ENCODE data around the gene AKNA.

AKNA gene

GRCh38 chr9:114387680-114388356, at the start of gene AKNA:
Gene AKNA, minus strand, starts transcription at chr9:114387982. Its CDS starts 6,649 bp downstream, at chr9:114381333.
- DNase-seq: peak; percentile 84
- ATAC-seq: peak; percentile 5

DNA sequence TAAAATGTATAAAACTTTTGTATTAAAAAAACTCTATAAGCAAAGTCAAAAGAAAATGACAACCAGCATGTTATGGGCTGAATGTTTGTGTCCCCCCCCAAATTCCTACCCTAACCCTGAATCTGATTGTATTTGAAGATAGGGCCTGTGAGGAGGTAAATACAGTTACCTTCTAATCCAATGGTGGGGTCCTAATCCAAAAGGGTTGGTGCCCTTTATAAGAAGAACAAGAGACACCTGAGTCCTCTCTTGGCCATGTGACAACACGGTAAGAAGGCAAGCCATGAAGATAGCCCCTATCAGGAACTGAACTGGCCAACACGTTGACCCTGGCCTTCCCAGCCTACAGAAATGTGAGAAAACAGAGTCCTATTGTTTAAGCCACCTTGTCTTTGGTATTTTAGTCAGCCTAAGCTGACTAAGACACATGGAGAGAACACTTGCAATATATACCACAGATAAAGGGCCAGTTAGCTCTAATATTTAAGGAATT, 49.7 kb upstream of the AKNA start:
- ATAC-seq: no peak
- DNase-seq: no peak

- DNase-seq: no peak
- ATAC-seq: no peak
These were observed 47.1 kb upstream of the AKNA start for GRCh38 chr9:114434878-114435311.

DNA sequence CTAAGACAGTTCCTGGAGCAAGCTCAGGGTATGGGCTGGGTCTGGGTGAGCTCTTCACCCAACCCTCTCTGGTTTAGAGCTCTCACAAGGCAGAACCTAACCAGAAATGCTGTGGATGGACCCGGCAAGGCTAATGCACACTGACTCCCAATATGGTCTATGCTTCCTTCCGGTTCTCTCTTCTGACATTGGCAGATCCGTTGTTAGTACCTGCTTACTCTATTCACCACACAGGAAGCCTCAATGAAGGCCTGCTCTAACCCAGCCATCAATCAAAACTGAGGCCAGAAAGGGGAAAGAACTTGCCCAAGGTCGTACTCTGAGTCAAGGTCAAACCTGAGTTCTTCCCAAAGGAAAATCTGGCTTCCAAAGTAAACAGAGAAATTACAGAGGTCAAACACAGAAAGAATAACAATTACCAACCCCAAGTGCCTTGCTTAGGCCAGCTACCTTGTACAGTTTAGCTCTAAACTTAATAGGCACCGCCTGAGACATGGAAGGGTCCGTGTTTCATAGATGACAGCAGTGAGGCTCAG, 46.0 kb upstream of the AKNA start:
- no peak for DNase-seq
- no peak for ATAC-seq

DNA sequence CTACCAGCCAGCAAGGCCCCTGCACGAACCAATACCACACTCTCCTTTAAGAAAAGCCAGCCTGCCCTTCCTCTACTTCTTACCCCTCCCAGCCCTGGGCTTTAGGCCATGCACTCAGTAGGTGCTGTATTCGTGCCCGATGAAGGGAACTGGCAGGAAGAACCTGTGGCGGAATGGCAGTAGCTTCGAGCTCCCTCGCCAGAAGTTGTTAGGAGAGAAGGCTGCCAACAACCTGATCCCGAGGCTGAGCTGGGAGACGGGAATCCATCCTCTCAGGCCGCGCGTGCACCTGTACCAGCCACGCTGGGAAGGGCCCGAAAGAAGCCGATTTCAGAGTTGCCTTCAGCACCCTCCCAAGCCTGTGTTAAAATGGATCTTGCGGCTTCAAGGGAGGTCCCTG, 45.3 kb upstream of the AKNA start:
- no peak for DNase-seq
- ATAC-seq: no peak

- DNase-seq (no peak), ATAC-seq (peak; percentile 19)
These were observed 44.7 kb upstream of the AKNA start for GRCh38 chr9:114432323-114433067.

DNA sequence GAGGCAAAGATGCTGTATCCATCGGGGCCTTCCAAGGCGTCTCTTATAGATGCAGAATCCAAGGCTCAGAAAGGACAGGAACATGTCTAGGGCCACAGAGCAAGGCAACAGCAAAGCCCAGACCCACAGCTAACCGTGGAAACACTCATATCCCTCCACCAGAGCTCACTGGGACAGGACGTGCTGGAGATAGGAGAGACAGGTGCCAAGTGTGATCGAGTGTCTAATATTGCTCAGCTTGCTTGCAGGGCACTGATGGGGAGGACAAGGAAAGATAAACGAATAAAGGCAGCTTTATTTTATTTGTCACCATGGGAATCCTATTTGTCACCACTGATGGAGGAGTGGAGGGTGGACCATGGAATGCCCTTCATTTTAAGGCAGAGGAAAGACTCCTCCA, 44.0 kb upstream of the AKNA start:
- no peak for DNase-seq
- ATAC-seq: no peak

DNA sequence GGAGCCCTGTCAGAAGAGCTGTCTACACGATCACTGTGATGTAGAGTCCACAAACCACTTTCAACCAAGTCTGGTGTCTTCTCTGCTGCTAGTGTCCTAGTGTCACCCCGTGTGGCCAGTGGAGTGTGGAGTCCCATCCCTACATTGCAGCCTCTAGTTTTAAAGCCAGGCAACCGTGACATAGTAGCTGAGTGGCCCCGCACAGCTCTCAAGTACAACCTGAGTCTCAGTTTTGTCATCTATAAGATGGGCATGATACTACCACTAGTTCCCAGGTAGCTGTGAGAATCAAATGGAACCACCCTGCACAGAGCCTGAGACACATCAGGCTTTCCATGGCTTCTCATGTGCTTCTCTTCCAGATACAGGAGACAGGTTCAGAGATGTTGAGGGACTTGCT, 43.2 kb upstream of the AKNA start:
- DNase-seq (no peak), ATAC-seq (no peak)

- ATAC-seq: no peak
- no peak for DNase-seq
These were observed 42.7 kb upstream of the AKNA start for GRCh38 chr9:114430457-114430856.

GRCh38 chr9:114429488-114429887, 41.7 kb upstream of the AKNA start:
- ATAC-seq (no peak), DNase-seq (no peak)

GRCh38 chr9:114428466-114428865, 40.7 kb upstream of the AKNA start:
- DNase-seq (no peak), ATAC-seq (no peak)

- DNase-seq (no peak), ATAC-seq (no peak)
These were observed 39.9 kb upstream of the AKNA start for GRCh38 chr9:114427644-114428043.

DNA sequence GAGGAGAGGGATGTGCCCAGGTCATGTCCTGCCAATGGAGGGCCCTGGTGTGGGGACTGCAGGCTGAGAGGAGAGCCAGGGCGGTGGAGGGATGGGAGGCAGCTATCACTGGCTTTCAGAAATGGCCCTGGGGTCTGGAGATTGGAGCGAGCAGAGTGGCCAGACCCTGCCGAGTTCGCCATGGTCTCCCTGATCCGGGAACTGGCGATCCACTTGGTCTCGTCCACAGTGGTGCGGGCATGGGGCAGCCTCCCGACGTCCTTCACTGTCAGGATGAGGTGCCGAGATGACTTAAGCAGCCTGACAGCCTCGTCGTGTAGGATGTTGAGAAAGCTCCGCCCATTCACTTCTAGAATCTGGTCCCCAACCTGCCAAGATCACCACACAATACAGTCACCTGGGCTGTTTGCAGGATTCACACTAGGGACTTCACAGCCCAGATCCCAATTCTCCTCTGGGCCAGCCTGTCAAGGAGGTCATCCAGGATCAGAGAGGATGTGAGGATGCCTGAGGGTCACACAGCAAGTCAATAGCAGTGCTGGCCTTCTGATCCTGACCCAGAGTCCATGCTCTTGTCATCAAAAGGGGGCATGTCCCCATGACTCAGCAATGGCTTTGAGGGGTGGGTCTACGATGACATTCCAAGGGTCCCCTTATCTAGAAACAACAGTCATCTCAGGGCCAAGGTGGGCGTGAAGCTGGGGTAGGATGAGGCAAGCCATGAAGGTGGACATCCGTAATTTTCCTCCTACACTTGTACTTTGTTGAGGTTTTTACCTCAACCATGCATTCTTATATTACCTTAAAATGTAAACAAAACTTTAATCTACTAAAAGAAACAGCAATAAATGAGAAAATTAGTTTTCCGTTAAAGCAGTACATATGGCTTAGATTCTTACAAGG, 38.5 kb upstream of the AKNA start:
- no peak for ATAC-seq

DNA sequence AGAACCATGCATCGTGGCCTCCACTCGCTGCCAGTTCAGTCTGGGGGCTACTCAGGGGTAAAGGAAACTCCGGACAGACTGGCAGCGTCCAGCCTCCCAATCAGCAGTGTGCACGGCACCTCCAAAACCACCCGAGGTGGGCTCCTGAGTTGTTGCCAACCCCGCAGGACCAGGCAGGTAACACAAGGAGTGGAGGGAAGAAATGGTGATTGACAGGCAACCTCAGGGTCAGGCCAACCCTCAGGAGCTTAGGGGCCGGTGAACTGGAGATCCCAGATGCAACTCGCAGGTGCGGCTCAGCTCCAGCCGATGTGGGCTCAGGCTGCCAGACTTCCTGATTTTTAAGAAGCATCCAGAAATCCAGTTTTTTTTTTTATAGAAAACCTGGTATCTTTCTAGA, 37.3 kb upstream of the AKNA start:
- DNase-seq: no peak
- no peak for ATAC-seq

More for the DNA sequence above, 38.5 kb upstream of the AKNA start:
- DNase-seq: no peak

- ATAC-seq (no peak), DNase-seq (no peak)
These were observed 36.3 kb upstream of the AKNA start for GRCh38 chr9:114424126-114424525.

- ATAC-seq (no peak), DNase-seq (no peak)
These were observed 35.4 kb upstream of the AKNA start for GRCh38 chr9:114423181-114423580.

DNA sequence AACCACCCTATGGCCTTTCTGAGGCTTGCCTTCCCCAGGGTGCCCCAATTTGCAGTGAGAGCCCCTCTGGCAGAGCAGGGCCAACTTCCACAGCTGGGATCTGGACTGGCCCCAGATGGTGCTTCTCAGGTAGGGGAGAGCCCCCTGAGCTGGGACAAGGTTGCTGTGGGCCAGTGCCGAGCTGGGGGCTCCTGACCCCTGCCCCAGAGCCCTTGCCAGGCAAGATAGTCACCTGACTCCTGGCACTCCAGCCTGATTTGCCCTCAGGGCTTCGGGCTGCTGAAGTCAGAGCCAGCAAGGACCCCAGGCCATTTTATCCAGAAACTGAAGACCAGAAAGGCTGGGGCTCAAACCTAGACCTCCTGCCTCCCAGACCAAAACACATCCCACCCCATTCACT, 33.4 kb upstream of the AKNA start:
- ATAC-seq: no peak
- no peak for DNase-seq

GRCh38 chr9:114419796-114420195, 32.0 kb upstream of the AKNA start:
- ATAC-seq (no peak), DNase-seq (no peak)

- DNase-seq (no peak), ATAC-seq (no peak)
These were observed 30.3 kb upstream of the AKNA start for GRCh38 chr9:114418053-114418452.

DNA sequence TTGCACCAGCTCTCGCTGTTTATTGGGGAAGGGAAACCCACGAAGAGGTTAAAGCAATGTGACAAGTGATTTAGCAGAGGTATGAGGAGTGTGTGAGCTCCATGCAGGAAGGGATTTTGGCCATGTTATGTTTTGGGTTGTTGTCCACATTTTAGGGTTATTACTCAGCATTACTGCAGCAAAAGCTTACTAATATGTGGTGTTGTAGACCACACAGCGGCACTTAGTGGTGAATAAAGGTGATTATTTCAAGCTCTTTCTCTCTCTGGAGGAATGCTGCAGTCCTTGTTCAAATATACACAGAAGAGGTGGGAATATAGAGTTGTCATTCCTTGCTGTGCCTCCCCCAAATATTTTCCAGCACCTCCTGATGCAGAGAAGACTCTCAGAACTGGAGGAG, 29.7 kb upstream of the AKNA start:
- DNase-seq: no peak
- ATAC-seq: no peak

- ATAC-seq (no peak), DNase-seq (no peak)
These were observed 29.1 kb upstream of the AKNA start for GRCh38 chr9:114416906-114417305.

- DNase-seq (no peak), ATAC-seq (no peak)
These were observed 28.5 kb upstream of the AKNA start for GRCh38 chr9:114416290-114416689.
